HepG2 (cell line): ENCODE data around the gene C4orf36. TPM values are rescaled to one million over a fixed set of nuclear protein-coding genes. Genes with fewer than 3 reads are reported as not detected.

Source experiments
- ATAC-seq: fragments of 200-7000 bp; cut with Tn5 transposase; 3 replicates; pipeline ENCODE4 v1.9.1; 2020; ENCODE audit warnings: mild to moderate bottlenecking, moderate library complexity
- BruUV-seq: library from RNA; stranded (reverse); fragments of 400-500 nt; replicated peaks from 2 replicates; lab custom pipeline; 2021; lab: Mats Ljungman, UMichigan
- CTCF ChIA-PET: fragments of 300-600 bp; formaldehyde crosslinking; extraction: SDS; loops from one replicate; lab custom pipeline; 2021; ENCODE audit warnings: low total read pairs, inconsistent platforms, low intra/inter-chr PET ratio; lab: Yijun Ruan, JAX
- POLR2A ChIA-PET: fragments of 350-600 bp; sonication (Branson Sonifier 250); formaldehyde crosslinking; loops from one replicate; lab custom pipeline; 2020; ENCODE audit warnings: antibody characterized with exemption, inconsistent platforms; lab: Yijun Ruan, JAX
- DNase-seq: peaks from one replicate; pipeline ENCODE4 v3.0.0-alpha.2; 2015; ENCODE audit warnings: low spot score
- FAIRE-seq: peaks from 3 replicates; lab custom pipeline; 2011; peaks lifted over from hg19 to GRCh38; lab: Jason Lieb, UNC
- H2AFZ ChIP-seq: one replicate; pipeline ENCODE4 v1.6.1; 2011; ENCODE audit warnings: low read length, inconsistent platforms
- H3K27ac ChIP-seq: fragments of 300-600 bp; 3 replicates; pipeline ENCODE4 v1.8.0; 2011; ENCODE audit warnings: mixed run types, mild to moderate bottlenecking, mixed read lengths, low read length, inconsistent platforms; ENCODE audit not compliant: insufficient read depth; ENCODE audit errors: extremely low read length
- H3K27me3 ChIP-seq, 2 experiments: fragments of 200-600 bp in 1 of 2; 2 replicates in 1 of 2; 3 replicates in 1 of 2; pipeline versions ENCODE4 v1.6.0 to v1.8.0; 2011; ENCODE audit warnings: low read length in 2 of 2, mild to moderate bottlenecking in 2 of 2, moderate library complexity in 2 of 2, inconsistent platforms in 1 of 2; ENCODE audit not compliant: insufficient read depth in 2 of 2, control insufficient read depth in 1 of 2
- H3K36me3 ChIP-seq, 2 experiments: fragments of 200-600 bp in 1 of 2; replicated peaks in 1 of 2; 2 replicates in 1 of 2; 3 replicates in 1 of 2; pipeline versions ENCODE4 v1.5.1 to v1.8.0; 2011; ENCODE audit warnings: low read length in 2 of 2, inconsistent platforms in 1 of 2; ENCODE audit not compliant: insufficient read depth in 2 of 2, control insufficient read depth in 1 of 2
- H3K4me1 ChIP-seq: 2 replicates; pipeline ENCODE4 v1.5.1; 2012; ENCODE audit warnings: low read length, inconsistent platforms; ENCODE audit not compliant: insufficient read depth
- H3K4me2 ChIP-seq: 2 replicates; pipeline ENCODE4 v1.6.0; 2011; ENCODE audit warnings: low read depth, low read length, inconsistent platforms
- H3K4me3 ChIP-seq, 3 experiments: fragments of 200-600 bp in 1 of 3; sonication (generic), shearing (Covaris generic) in 1 of 3; replicated peaks in 1 of 3; 2 replicates each; pipeline ENCODE4 v1.5.1; 2011 to 2016; ENCODE audit warnings: low read length in 3 of 3, inconsistent platforms in 2 of 3, low read depth in 2 of 3, mild to moderate bottlenecking in 2 of 3, control low read depth in 1 of 3, mixed read lengths in 1 of 3; ENCODE audit not compliant: insufficient read depth in 1 of 3
- H3K79me2 ChIP-seq: one replicate; pipeline ENCODE4 v1.6.1; 2011; ENCODE audit warnings: low read length, inconsistent platforms; ENCODE audit not compliant: insufficient read depth
- H3K9ac ChIP-seq: 2 replicates; pipeline ENCODE4 v1.6.0; 2011; ENCODE audit warnings: mild to moderate bottlenecking, low read depth, low read length, inconsistent platforms; ENCODE audit not compliant: insufficient read depth
- H3K9me3 ChIP-seq: 2 replicates; pipeline ENCODE4 v1.5.1; 2012; ENCODE audit warnings: mild to moderate bottlenecking, low read length
- H4K20me1 ChIP-seq: 2 replicates; pipeline ENCODE4 v1.6.0; 2011; ENCODE audit warnings: inconsistent platforms, mild to moderate bottlenecking, low read length, moderate library complexity; ENCODE audit not compliant: insufficient read depth
- ATF7-NPFF ChIP-seq: sonication (generic); formaldehyde crosslinking; IDR thresholded peaks from 2 replicates; pipeline ENCODE4 v1.8.1; 2023; ENCODE audit warnings: mild to moderate bottlenecking, low read depth, missing genetic modification reagents, moderate library complexity
- BORCS8-MEF2B ChIP-seq: sonication (generic); formaldehyde crosslinking; IDR thresholded peaks from 2 replicates; pipeline ENCODE4 v1.8.0; 2022; ENCODE audit warnings: mild to moderate bottlenecking, missing genetic modification reagents
- ISL2 ChIP-seq: sonication (generic); formaldehyde crosslinking; IDR thresholded peaks from 2 replicates; pipeline ENCODE4 v1.5.0; 2020; ENCODE audit warnings: missing genetic modification reagents
- KDM5A ChIP-seq: fragments of 200-600 bp; sonication (generic); IDR thresholded peaks from 2 replicates; pipeline ENCODE4 v1.7.0; 2018; ENCODE audit warnings: antibody characterized with exemption, mild to moderate bottlenecking, low read length, borderline replicate concordance
- MBNL3 ChIP-seq: fragments of 250-450 bp; sonication (Bioruptor Pico); conservative IDR thresholded peaks from 2 replicates; pipeline ENCODE4 v1.8.0; 2022; ENCODE audit warnings: mild to moderate bottlenecking, inconsistent platforms
- NFIC ChIP-seq: IDR thresholded peaks from 2 replicates; pipeline ENCODE4 v1.6.1; 2012; ENCODE audit warnings: mild to moderate bottlenecking, low read length, inconsistent platforms
- TARDBP ChIP-seq: sonication (generic); formaldehyde crosslinking; IDR thresholded peaks from 2 replicates; pipeline ENCODE4 v1.8.0; 2022; ENCODE audit warnings: mild to moderate bottlenecking, missing genetic modification reagents
- ZBTB1 ChIP-seq: sonication (generic); formaldehyde crosslinking; IDR thresholded peaks from 2 replicates; pipeline ENCODE4 v1.4.0; 2020; ENCODE audit warnings: missing genetic modification reagents, borderline replicate concordance
- ZFYVE20 ChIP-seq: sonication (generic); formaldehyde crosslinking; IDR thresholded peaks from 2 replicates; pipeline ENCODE4 v1.8.0; 2023; ENCODE audit warnings: low read depth, mild to moderate bottlenecking, moderate library complexity, missing genetic modification reagents, borderline replicate concordance
- ZNF101 ChIP-seq: sonication (generic); formaldehyde crosslinking; IDR thresholded peaks from 2 replicates; pipeline ENCODE4 v1.4.0; 2020; ENCODE audit warnings: mild to moderate bottlenecking, low read depth, missing genetic modification reagents, borderline replicate concordance
- ZNF605 ChIP-seq: sonication (generic); formaldehyde crosslinking; IDR thresholded peaks from 2 replicates; pipeline ENCODE4 v1.8.0; 2022; ENCODE audit warnings: mild to moderate bottlenecking, missing genetic modification reagents
- ZNF766 ChIP-seq: sonication (generic); formaldehyde crosslinking; IDR thresholded peaks from 2 replicates; pipeline ENCODE4 v1.5.0; 2020; ENCODE audit warnings: missing genetic modification reagents, borderline replicate concordance
- ZSCAN29 ChIP-seq: sonication (generic); formaldehyde crosslinking; conservative IDR thresholded peaks from 2 replicates; pipeline ENCODE4 v1.4.0; 2020; ENCODE audit warnings: mild to moderate bottlenecking, missing genetic modification reagents
- WGBS: methylation state at CpG from one replicate; pipeline ENCODE4 v1.1.6; 2017; ENCODE audit warnings: low lambda C conversion rate; 5-methylcytosine and 5-hydroxymethylcytosine counted together
- in situ Hi-C: cut with HindIII; loops from 2 replicates; pipeline ENCODE4 v1.10.0; 2017; ENCODE audit warnings: low pct_unique_long_range_greater_than_20kb; ENCODE audit not compliant: extremely low pct_ligation_motif_present
- intact Hi-C: fragments of 100-400 bp; cut with micrococcal nuclease; formaldehyde crosslinking; loops from one replicate; pipeline ENCODE4 v1.10.0; 2022; ENCODE audit not compliant: unreplicated experiment
- polyA plus RNA-seq, 8 experiments: library from polyadenylated mRNA; depleted of rRNA in 3 of 8; stranded (reverse) in 7 of 8; unstranded in 1 of 8; fragments of >200 nt; fragmentation: Illumina TruSeq in 4 of 8; extraction: Trizol in 4 of 8; gene quantifications; 2 replicates each; pipeline versions ENCODE4 v1.2.1 to v1.2.3, GENCODE V29; 2011 to 2016; ENCODE audit warnings: low read depth in 4 of 8, missing spikeins in 1 of 8, mixed read lengths in 1 of 8; ENCODE audit not compliant: insufficient read depth in 1 of 8
- total RNA-seq, 5 experiments: library from RNA; depleted of rRNA; stranded (reverse); fragments of >200 nt; fragmentation: Illumina TruSeq; extraction: Trizol; gene quantifications; 2 replicates each; pipeline ENCODE4 v1.2.3, GENCODE V29; 2016; ENCODE audit warnings: low read depth in 1 of 5
- TF ChIP-seq, protein P1 (sequence below): sonication (generic); formaldehyde crosslinking; IDR thresholded peaks from 2 replicates; pipeline ENCODE4 v1.8.0; 2022; ENCODE audit warnings: missing genetic modification reagents, low read depth, mild to moderate bottlenecking, borderline replicate concordance
- TF ChIP-seq, protein P2 (sequence below): sonication (generic); formaldehyde crosslinking; IDR thresholded peaks from 2 replicates; pipeline ENCODE4 v1.9.0; 2021; ENCODE audit warnings: missing genetic modification reagents, mild to moderate bottlenecking, borderline replicate concordance
- TF ChIP-seq, protein P3 (sequence below): sonication (generic); formaldehyde crosslinking; IDR thresholded peaks from 2 replicates; pipeline ENCODE4 v1.4.0; 2020; ENCODE audit warnings: low read depth, mild to moderate bottlenecking, missing genetic modification reagents
- TF ChIP-seq, protein P4 (sequence below): sonication (generic); formaldehyde crosslinking; conservative IDR thresholded peaks from 2 replicates; pipeline ENCODE4 v1.8.0; 2022; ENCODE audit warnings: mild to moderate bottlenecking, moderate library complexity, missing genetic modification reagents

Gene C4orf36
- total and polyA plus RNA-seq, 2 of the 13 experiments (the other 11 are each of a cell fraction or from before 2014, with no cell fraction given) = 0.63 TPM; not detected in 1

DNA sequence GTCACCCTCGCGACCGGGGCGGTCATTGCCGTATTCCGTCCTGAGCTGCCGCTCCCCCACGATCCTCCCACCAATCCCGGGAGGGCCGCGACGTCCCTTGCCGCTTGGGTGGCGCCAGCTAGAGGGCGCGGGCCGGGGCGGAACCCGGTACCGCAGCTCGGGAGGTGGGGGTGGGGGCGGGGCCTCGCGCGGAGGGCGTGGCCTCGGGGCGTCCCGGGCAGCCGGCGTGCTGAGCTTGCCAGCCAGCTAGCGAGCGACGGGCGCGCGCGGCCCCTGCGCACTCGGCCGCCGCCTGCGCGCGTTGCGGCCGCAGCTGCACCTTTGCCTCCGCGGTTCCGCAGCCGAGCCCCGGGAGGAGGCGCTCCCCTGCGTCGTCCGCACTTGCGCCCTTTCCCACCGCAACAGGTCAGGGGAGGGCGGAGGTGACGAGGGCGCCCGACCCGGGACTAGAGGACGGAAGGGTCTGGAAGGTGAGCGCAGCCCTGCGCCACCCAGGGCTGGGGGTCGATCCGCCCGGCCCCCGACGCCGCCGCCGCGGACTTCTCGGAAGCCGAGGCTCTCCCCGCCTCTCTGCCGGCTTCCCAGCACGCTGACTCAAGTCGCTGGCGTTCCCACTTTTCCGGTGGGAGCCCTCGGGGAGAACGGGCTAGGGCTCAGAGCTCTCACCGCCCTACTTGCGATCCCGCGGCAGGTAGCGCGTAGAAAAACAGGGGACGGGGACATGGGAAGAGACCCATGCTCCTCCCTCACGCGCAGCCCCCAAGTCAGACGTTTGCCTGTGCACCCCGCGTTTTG is 42.7 kb upstream of the C4orf36 start, which contains the start of gene AFF1:
Gene AFF1, plus strand, starts transcription at position 241 of the 795 bp plus-strand sequence. CDS start 13,523 bp downstream, outside the sequence.
- FAIRE-seq (no peak), DNase-seq (peak; percentile 86), ATAC-seq (peak; percentile 88)
- H4K20me1 ChIP-seq = no peaks in the 10 kb centered on the region
- H3K79me2 ChIP-seq = peaks cover 43% of the 10 kb centered on the region
- peak within 1 kb of the TSS; percentile 80 to 96 (median 89) for H3K4me3 ChIP-seq
- peaks cover 42% of the 10 kb centered on the region for H3K4me1 ChIP-seq
- H3K9ac ChIP-seq = peak within 1 kb of the TSS; percentile 91
- H3K27ac ChIP-seq = peak within 1 kb of the TSS; percentile 90
- no peaks in the 10 kb centered on the region; a peak in 1 of 5 replicates for H3K27me3 ChIP-seq
- ChIA-PET POLR2A (interaction anchor here (0.6 to 3.7 kb wide), 17 partner anchors 8 to 285 kb away, joined by 3 to 81 read pairs (median 7); partner anchors contain the start of gene KLHL8), CTCF (interaction anchor here (1.4 kb wide), 1 partner anchor 13 kb away, joined by 7 read pairs; no protein-coding TSS in a partner anchor)
- intact Hi-C loops = loop anchor here (2.0 to 5.0 kb wide), 3 partner anchors 44 to 172 kb away; no protein-coding TSS in a partner anchor
- WGBS = 0% methylated on average over 4 of the region's 97 CpGs
- in situ Hi-C loops = loop anchor here (5.0 kb wide), 1 partner anchor 72 kb away; no protein-coding TSS in a partner anchor
- peak within 1 kb of the TSS; percentile 80 for H3K4me2 ChIP-seq
- no TSS peak for BruUV-seq
- no peaks in the 10 kb centered on the region; a peak in 1 of 5 replicates for H3K36me3 ChIP-seq
- no peaks in the 10 kb centered on the region for H3K9me3 ChIP-seq
- H2AFZ ChIP-seq = peak within 1 kb of the TSS; percentile 56
- TF ChIP-seq ZSCAN29 (CRISPR knock-in tag) = peak; percentile 82; the same call in 1 of the 2 replicates
- TF ChIP-seq ZNF605 (CRISPR knock-in tag) = no peak; the same call in 1 of the 2 replicates
- TF ChIP-seq, protein P1, sequence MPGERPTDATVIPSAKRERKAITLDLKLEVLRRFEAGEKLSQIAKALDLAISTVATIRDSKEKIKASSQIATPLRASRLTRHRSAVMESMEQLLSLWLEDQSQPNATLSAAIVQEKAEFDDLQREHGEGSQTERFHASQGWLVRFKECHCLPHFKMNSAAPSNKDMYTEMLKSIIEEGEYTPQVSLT (CRISPR knock-in tag) = peak; percentile 76; the same call in 1 of the 2 replicates
- TF ChIP-seq MBNL3 = no peak
- TF ChIP-seq TARDBP (CRISPR knock-in tag) = no peak; the same call in 1 of the 2 replicates
- TF ChIP-seq, protein P2, sequence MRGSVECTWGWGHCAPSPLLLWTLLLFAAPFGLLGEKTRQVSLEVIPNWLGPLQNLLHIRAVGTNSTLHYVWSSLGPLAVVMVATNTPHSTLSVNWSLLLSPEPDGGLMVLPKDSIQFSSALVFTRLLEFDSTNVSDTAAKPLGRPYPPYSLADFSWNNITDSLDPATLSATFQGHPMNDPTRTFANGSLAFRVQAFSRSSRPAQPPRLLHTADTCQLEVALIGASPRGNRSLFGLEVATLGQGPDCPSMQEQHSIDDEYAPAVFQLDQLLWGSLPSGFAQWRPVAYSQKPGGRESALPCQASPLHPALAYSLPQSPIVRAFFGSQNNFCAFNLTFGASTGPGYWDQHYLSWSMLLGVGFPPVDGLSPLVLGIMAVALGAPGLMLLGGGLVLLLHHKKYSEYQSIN (CRISPR knock-in tag) = no peak
- TF ChIP-seq BORCS8-MEF2B (CRISPR knock-in tag) = peak; percentile 55; the same call in 1 of the 2 replicates
- 0 out of 2 replicates have a peak, but pooled peaks have one; percentile 16 for TF ChIP-seq KDM5A
- TF ChIP-seq ATF7-NPFF (CRISPR knock-in tag) = peak; percentile 79
- no peak; the same call in 1 of the 2 replicates for TF ChIP-seq ZNF101 (CRISPR knock-in tag)
- TF ChIP-seq NFIC = no peak
- TF ChIP-seq, protein P3, sequence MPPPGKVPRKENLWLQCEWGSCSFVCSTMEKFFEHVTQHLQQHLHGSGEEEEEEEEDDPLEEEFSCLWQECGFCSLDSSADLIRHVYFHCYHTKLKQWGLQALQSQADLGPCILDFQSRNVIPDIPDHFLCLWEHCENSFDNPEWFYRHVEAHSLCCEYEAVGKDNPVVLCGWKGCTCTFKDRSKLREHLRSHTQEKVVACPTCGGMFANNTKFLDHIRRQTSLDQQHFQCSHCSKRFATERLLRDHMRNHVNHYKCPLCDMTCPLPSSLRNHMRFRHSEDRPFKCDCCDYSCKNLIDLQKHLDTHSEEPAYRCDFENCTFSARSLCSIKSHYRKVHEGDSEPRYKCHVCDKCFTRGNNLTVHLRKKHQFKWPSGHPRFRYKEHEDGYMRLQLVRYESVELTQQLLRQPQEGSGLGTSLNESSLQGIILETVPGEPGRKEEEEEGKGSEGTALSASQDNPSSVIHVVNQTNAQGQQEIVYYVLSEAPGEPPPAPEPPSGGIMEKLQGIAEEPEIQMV = peak; percentile 84; the same call in 1 of the 2 replicates
- no peak for TF ChIP-seq ZFYVE20 (CRISPR knock-in tag)
- TF ChIP-seq ISL2 = peak; percentile 9; the same call in 1 of the 2 replicates
- peak; percentile 22; the same call in 1 of the 2 replicates for TF ChIP-seq ZBTB1
- TF ChIP-seq, protein P4, sequence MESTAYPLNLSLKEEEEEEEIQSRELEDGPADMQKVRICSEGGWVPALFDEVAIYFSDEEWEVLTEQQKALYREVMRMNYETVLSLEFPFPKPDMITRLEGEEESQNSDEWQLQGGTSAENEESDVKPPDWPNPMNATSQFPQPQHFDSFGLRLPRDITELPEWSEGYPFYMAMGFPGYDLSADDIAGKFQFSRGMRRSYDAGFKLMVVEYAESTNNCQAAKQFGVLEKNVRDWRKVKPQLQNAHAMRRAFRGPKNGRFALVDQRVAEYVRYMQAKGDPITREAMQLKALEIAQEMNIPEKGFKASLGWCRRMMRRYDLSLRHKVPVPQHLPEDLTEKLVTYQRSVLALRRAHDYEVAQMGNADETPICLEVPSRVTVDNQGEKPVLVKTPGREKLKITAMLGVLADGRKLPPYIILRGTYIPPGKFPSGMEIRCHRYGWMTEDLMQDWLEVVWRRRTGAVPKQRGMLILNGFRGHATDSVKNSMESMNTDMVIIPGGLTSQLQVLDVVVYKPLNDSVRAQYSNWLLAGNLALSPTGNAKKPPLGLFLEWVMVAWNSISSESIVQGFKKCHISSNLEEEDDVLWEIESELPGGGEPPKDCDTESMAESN = peak; percentile 79
- no peak for TF ChIP-seq ZNF766
